GM12873 (cell line): ENCODE data around the gene MBLAC1.
A peak's percentile ranks its signal among the peaks of the same experiment; 100 is the strongest.

Experiments
- CTCF ChIP-seq: IDR thresholded peaks from 2 replicates; pipeline ENCODE4 v1.5.1; 2012; ENCODE audit warnings: low read depth, mild to moderate bottlenecking, moderate library complexity, low read length, control low read depth; ENCODE audit not compliant: insufficient read depth; ENCODE audit errors: missing control alignments

The MBLAC1 gene

GRCh38 chr7:100154651-100155491, 28.1 kb downstream of the MBLAC1 start:
- no peak for TF ChIP-seq CTCF

DNA sequence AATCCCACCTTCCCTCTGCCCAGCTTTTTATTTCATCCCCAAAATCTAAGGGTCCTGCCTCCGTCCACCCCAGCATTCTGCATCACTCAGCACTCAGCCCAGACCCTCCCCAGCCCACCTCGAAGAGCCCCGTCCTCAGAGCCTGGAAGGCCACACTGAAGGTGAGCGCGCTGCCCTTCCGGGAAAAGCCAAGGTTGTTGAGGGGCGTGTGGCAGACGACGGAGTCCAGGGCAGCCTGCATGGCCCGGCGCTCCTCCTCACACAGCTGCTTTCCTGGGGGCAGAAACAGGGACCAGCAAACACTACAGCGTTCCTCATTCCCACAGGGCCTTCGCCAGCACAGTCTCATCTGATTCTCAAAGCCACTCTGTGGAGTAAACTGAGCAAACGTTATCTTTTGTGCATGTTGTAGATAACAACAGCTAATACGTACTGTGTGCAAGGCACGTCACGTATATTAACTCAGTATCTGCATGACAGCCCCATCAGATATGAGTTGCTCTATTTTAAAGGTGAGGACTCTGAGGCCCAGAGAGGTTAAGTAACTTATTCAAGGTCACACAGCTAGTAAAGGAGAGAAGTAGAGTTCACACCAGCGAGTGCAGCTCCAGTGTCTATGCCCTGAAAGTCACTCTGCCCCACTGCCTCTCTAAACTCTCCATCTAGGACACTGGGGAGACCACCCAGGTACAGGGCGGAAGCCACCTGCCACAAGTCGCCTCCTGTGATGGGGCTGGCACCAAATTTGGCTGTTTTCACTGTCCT, 29.0 kb downstream of the MBLAC1 start:
- TF ChIP-seq CTCF, result no peak

- TF ChIP-seq CTCF, result no peak
These were observed 29.7 kb downstream of the MBLAC1 start for GRCh38 chr7:100156331-100157068.

DNA sequence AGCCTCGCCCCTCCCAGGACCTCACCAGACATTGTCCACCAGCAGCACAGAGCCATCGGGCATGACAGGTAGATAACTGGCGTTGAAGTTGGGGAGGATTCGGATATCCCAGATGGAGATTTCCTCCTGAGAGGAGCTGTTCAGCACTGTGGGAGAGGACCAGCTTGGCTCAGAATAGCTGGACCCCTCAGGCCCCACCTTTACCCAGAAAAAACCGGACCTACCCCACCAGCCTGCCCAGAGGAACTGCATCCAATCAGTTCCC, 30.2 kb downstream of the MBLAC1 start:
- TF ChIP-seq CTCF, result no peak

GRCh38 chr7:100157334-100158228, 30.8 kb downstream of the MBLAC1 start:
- peak; percentile 25 for TF ChIP-seq CTCF

GRCh38 chr7:100158229-100159098, 31.7 kb downstream of the MBLAC1 start, which contains the start of gene TRAPPC14:
TRAPPC14 (minus strand) TSS chr7:100158723; CDS start chr7:100158499, 224 bp downstream.
- no peak for TF ChIP-seq CTCF
